Hepatocyte (in vitro differentiated cells): Measurements from ENCODE around the gene LARP4B. TPM values are rescaled to one million over a fixed set of nuclear protein-coding genes. Genes with fewer than 3 reads are reported as not detected.
A peak's percentile ranks its signal among the peaks of the same experiment; 100 is the strongest.

Experiments
- DNase-seq: peaks from one replicate; pipeline ENCODE4 v3.0.0-alpha.2; 2016; ENCODE audit warnings: low spot score
- H2AFZ ChIP-seq: fragments of 200-600 bp; sonication (generic); 2 replicates; pipeline ENCODE4 v1.6.0; 2016; ENCODE audit warnings: antibody characterized with exemption, mild to moderate bottlenecking
- H3K27ac ChIP-seq: fragments of 200-600 bp; sonication (generic); 2 replicates; pipeline ENCODE4 v1.5.1; 2016; ENCODE audit warnings: mild to moderate bottlenecking
- H3K27me3 ChIP-seq: fragments of 200-600 bp; sonication (generic); 2 replicates; pipeline ENCODE4 v1.6.1; 2016
- H3K36me3 ChIP-seq: fragments of 200-600 bp; sonication (generic); replicated peaks from 2 replicates; pipeline ENCODE4 v1.5.1; 2016; ENCODE audit warnings: low read depth; ENCODE audit not compliant: insufficient read depth
- H3K4me1 ChIP-seq: fragments of 200-600 bp; sonication (generic); 2 replicates; pipeline ENCODE4 v1.5.1; 2016; ENCODE audit warnings: mild to moderate bottlenecking, moderate library complexity; ENCODE audit not compliant: insufficient read depth
- H3K4me2 ChIP-seq: fragments of 200-600 bp; sonication (generic); 2 replicates; pipeline ENCODE4 v1.6.0; 2016
- H3K4me3 ChIP-seq: fragments of 200-600 bp; sonication (generic); 2 replicates; pipeline ENCODE4 v1.5.1; 2016; ENCODE audit warnings: mild to moderate bottlenecking
- H3K79me2 ChIP-seq: fragments of 200-600 bp; sonication (generic); 2 replicates; pipeline ENCODE4 v1.6.0; 2017; ENCODE audit warnings: mild to moderate bottlenecking
- H3K9me2 ChIP-seq: fragments of 200-600 bp; sonication (generic); replicated peaks from 2 replicates; pipeline ENCODE4 v1.6.0; 2017; ENCODE audit warnings: mild to moderate bottlenecking; ENCODE audit not compliant: insufficient read depth
- H3K9me3 ChIP-seq: fragments of 200-600 bp; sonication (generic); 2 replicates; pipeline ENCODE4 v1.5.1; 2016; ENCODE audit warnings: low read depth, mild to moderate bottlenecking
- H4K20me1 ChIP-seq: fragments of 200-600 bp; sonication (generic); 2 replicates; pipeline ENCODE4 v1.6.0; 2016; ENCODE audit warnings: mild to moderate bottlenecking; ENCODE audit not compliant: insufficient read depth, poor library complexity, severe bottlenecking
- EZH2 ChIP-seq: fragments of 200-600 bp; sonication (generic); IDR thresholded peaks from 2 replicates; pipeline ENCODE4 v1.6.1; 2016; ENCODE audit warnings: antibody characterized with exemption, mild to moderate bottlenecking, borderline replicate concordance
- EZH2phosphoT487 ChIP-seq: fragments of 200-600 bp; sonication (generic); IDR thresholded peaks from one replicate; pipeline ENCODE4 v1.6.1; 2018; ENCODE audit warnings: antibody characterized with exemption, mild to moderate bottlenecking, low read depth, moderate library complexity; ENCODE audit not compliant: unreplicated experiment, severe bottlenecking
- WGBS: methylation state at CpG from one replicate; pipeline ENCODE4 v1.1.6; 2016; ENCODE audit warnings: low lambda C conversion rate; ENCODE audit errors: missing lambda C conversion rate; 5-methylcytosine and 5-hydroxymethylcytosine counted together
- polyA plus RNA-seq: library from polyadenylated mRNA; unstranded; fragments of >200 nt; fragmentation: Nextera tagmentation; extraction: Ambion mirVana; gene quantifications from 2 replicates; pipeline ENCODE4 v1.2.1, GENCODE V29; 2016
- total RNA-seq: library from RNA; depleted of rRNA; stranded (reverse); fragments of >200 nt; gene quantifications from 2 replicates; pipeline ENCODE4 v1.2.3, GENCODE V29; 2014
- TF ChIP-seq, protein P1 (sequence below): fragments of 200-600 bp; sonication (generic); IDR thresholded peaks from 2 replicates; pipeline ENCODE4 v1.5.1; 2016; ENCODE audit warnings: antibody characterized with exemption, mild to moderate bottlenecking; ENCODE audit not compliant: poor library complexity

The LARP4B gene
- total and polyA plus RNA-seq, 2 experiments from 2014 or later: 28.4 to 43.4 TPM

DNA sequence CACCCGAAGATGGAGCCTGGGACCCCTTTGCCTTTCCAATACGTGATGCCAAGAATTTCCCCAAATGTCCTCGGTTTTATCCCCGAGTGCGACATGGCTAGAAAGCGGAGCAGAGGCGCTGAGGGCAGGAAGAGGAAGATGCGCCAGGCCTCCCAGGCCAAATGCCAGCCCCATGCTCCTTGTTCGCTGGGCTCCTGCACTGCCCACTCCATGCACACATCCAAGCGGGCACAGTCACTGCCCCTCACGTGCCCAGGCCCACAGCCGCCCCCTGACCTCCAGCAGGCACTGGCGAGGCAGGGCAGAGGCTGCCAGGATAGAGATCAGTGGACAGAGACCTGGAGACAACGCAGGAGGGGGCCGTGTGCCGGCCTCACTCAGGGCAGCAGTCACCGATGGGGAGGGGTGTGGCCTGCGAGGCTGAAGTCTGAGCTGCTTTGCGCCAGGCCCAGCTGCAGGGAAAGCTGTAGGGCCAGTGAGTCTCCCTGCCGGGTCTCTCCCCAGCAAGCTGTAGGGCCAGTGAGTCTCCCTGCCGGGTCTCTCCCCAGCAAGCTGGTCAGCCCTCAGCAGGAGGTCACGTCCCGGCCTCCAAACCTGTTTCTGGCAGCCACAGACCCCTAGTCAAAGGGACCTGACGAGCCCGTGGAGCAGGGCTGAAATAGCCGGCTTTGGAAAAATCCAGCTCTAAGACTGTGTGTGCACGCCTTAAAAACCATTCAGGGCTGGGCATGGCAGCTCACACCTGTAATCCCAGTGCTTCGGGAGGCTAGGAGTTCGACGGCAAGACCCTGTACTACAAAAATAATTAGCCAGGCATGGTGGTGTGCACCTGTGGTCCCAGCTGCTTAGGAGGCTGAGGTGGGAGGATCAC lies 141.4 kb downstream of the LARP4B start:
- Histone ChIP-seq H2AFZ (no peak overlapping the region), H3K4me1 (no peaks in the 10 kb centered on the region), H3K4me2 (peak overlapping the region; percentile 90), H3K27ac (no peak overlapping the region), H3K79me2 (no peaks in the 10 kb centered on the region), H3K36me3 (no peaks in the 10 kb centered on the region), H3K27me3 (no peaks in the 10 kb centered on the region), H3K9me2 (no peaks in the 10 kb centered on the region), H3K9me3 (no peaks in the 10 kb centered on the region), H4K20me1 (no peaks in the 10 kb centered on the region), H3K4me3 (no peak overlapping the region)
- no peak for DNase-seq
- TF ChIP-seq, protein P1, sequence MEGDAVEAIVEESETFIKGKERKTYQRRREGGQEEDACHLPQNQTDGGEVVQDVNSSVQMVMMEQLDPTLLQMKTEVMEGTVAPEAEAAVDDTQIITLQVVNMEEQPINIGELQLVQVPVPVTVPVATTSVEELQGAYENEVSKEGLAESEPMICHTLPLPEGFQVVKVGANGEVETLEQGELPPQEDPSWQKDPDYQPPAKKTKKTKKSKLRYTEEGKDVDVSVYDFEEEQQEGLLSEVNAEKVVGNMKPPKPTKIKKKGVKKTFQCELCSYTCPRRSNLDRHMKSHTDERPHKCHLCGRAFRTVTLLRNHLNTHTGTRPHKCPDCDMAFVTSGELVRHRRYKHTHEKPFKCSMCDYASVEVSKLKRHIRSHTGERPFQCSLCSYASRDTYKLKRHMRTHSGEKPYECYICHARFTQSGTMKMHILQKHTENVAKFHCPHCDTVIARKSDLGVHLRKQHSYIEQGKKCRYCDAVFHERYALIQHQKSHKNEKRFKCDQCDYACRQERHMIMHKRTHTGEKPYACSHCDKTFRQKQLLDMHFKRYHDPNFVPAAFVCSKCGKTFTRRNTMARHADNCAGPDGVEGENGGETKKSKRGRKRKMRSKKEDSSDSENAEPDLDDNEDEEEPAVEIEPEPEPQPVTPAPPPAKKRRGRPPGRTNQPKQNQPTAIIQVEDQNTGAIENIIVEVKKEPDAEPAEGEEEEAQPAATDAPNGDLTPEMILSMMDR: no peak
- TF ChIP-seq EZH2phosphoT487 (no peak), EZH2 (no peak)
- 77% methylated on average over 30 of the region's 30 CpGs for WGBS

DNA sequence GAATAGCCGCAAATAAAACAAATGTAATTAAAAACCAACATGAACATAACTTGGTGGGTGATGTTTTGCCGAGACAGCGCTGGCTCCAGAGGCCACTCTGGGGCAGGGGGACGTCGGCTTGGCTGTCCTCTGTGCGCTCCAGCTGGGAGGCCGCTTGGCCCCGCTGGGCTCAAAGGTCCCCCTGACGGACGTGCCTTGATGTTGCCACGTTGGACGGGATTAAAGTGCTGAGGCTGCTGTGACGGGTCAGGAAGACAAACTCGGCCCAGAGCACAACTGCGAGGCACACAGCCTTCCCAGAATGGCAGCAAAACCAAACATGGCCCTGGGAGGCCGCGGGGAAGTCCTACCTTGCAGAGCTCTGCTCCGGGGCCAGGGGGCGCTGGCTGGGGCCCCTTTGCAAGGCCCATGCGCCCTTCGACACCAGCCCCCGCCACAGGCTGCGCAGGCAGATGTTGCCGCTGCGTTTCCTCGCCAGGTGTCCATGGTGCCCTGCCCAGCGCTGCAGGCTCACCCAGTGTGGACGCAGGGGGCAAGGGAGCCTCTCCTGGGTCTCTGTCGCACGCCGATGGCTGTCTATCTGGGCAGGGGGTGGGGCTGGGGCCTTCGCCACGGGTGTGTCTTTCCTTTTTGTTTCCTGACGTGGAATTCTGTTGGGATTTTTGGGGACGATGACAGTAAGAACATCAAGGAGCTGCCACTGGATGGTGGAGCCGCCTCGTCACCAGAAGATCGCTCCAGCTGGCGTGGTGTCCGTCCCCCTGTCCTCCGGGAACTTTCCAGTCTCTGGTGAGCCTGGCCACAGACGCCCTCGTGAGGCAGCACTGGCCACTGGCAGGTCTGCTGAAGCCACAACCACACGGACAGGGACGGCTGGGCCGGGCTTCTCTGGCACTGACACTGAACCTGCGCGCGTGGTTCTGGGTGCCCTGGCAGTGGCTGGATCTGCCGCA lies 142.4 kb downstream of the LARP4B start:
- no peaks in the 10 kb centered on the region for H3K9me3 ChIP-seq
- peaks cover 4% of the 10 kb centered on the region for H3K4me1 ChIP-seq
- H3K9me2 ChIP-seq: no peaks in the 10 kb centered on the region
- H2AFZ ChIP-seq: peak overlapping the region; percentile 66
- no peaks in the 10 kb centered on the region for H4K20me1 ChIP-seq
- H3K36me3 ChIP-seq: no peaks in the 10 kb centered on the region
- no peak for TF ChIP-seq EZH2phosphoT487
- no peak for TF ChIP-seq EZH2
- TF ChIP-seq, protein P1: peak; percentile 47
- H3K27me3 ChIP-seq: no peaks in the 10 kb centered on the region
- H3K27ac ChIP-seq: peak overlapping the region; percentile 24
- DNase-seq: peak; percentile 80
- peak overlapping the region; percentile 90 for H3K4me2 ChIP-seq
- H3K4me3 ChIP-seq: no peak overlapping the region
- WGBS: 52% methylated on average over 48 of the region's 50 CpGs
- no peaks in the 10 kb centered on the region for H3K79me2 ChIP-seq

DNA sequence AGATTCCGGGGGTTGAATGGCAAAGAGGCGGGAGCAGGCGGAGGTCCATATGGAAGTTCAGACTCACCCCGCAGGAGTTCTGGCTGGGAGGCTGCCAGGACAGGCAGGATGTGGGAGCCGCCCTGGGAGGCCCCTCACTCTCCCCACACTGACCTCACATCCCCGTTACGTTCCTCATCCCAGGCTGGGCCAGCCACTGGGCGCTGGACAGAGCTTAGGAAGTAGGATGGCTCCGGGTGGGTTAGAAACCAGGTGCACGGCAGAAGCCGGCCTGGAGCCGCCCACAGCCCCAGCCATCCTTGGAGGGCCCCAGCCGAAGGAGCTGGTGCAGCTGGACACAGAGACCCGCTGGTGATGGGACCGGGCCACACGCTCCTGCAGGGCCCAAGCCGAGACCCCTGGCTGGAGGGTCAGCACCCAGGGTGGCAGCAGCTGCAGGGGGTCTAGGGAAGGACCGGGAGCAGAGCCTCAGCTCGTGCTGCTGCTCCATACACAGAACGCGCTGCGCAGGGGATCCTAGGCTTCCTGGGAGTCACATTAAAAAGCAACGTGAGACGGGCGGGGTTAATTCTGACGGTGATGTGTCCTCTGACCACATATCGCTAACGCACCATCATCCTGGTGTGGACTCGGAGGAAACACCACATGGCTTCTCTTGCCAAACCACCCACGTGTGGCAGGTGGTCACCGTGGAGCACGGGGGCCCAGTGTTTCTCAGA lies 143.4 kb downstream of the LARP4B start:
- H2AFZ ChIP-seq: no peak overlapping the region
- no peak overlapping the region for H3K4me2 ChIP-seq
- peaks cover 4% of the 10 kb centered on the region for H3K4me1 ChIP-seq
- H4K20me1 ChIP-seq: no peaks in the 10 kb centered on the region
- H3K27ac ChIP-seq: no peak overlapping the region
- no peak for DNase-seq
- no peaks in the 10 kb centered on the region for H3K36me3 ChIP-seq
- H3K9me3 ChIP-seq: no peaks in the 10 kb centered on the region
- H3K79me2 ChIP-seq: no peaks in the 10 kb centered on the region
- H3K4me3 ChIP-seq: no peak overlapping the region
- H3K27me3 ChIP-seq: no peaks in the 10 kb centered on the region
- WGBS: 94% methylated on average over 32 of the region's 32 CpGs
- no peaks in the 10 kb centered on the region for H3K9me2 ChIP-seq
- TF ChIP-seq EZH2 (no peak), EZH2phosphoT487 (no peak)
- TF ChIP-seq, protein P1: no peak
